ENCODE data around the gene ZDHHC4.
"Not testable (repeated sequence)": the region's sequence is repeated elsewhere in the genome, so short reads cannot be mapped to it uniquely, and the experiment has no call there.

The ZDHHC4 gene

GRCh38 chr7:6563936-6564770, 13.1 kb upstream of the ZDHHC4 start:
- no peak for DNase-seq

GRCh38 chr7:6565655-6566054, 11.6 kb upstream of the ZDHHC4 start:
- DNase-seq = no peak

- DNase-seq = no peak
These were observed 9.4 kb upstream of the ZDHHC4 start for GRCh38 chr7:6567886-6568285.

- no peak for DNase-seq
These were observed 6.0 kb upstream of the ZDHHC4 start for GRCh38 chr7:6571160-6571779.

GRCh38 chr7:6575281-6576023, 1.8 kb upstream of the ZDHHC4 start:
- no peak for DNase-seq

GRCh38 chr7:6576024-6576866, 1.0 kb upstream of the ZDHHC4 start:
- DNase-seq = no peak

- not testable (repeated sequence) for DNase-seq
These were observed 336 bp upstream of the ZDHHC4 start for GRCh38 chr7:6576867-6577368.

- no peak for DNase-seq
These were observed 1.1 kb downstream of the ZDHHC4 start for GRCh38 chr7:6578114-6579084.

- DNase-seq = no peak
These were observed 2.2 kb downstream of the ZDHHC4 start for GRCh38 chr7:6579446-6579845.

GRCh38 chr7:6585746-6586432, 8.6 kb downstream of the ZDHHC4 start:
- DNase-seq = not testable (repeated sequence)

- no peak for DNase-seq
These were observed 11.3 kb downstream of the ZDHHC4 start for GRCh38 chr7:6588566-6588965.

GRCh38 chr7:6589151-6589828, 12.0 kb downstream of the ZDHHC4 start:
- DNase-seq = no peak

- DNase-seq = peak; percentile 62
These were observed 12.8 kb downstream of the ZDHHC4 start, which contains the start of gene INTS15 for GRCh38 chr7:6589829-6590644. TSS of gene INTS15 (plus strand) at chr7:6590021. CDS start at chr7:6590284, 263 bp downstream.

- DNase-seq = no peak
These were observed 13.4 kb downstream of the ZDHHC4 start for GRCh38 chr7:6590645-6591110.

GRCh38 chr7:6600093-6600492, 22.8 kb downstream of the ZDHHC4 start:
- no peak for DNase-seq

GRCh38 chr7:6604458-6604857, 27.2 kb downstream of the ZDHHC4 start:
- no peak for DNase-seq

- no peak for DNase-seq
These were observed 29.8 kb downstream of the ZDHHC4 start for GRCh38 chr7:6606866-6607583.

GRCh38 chr7:6607651-6608051, 30.4 kb downstream of the ZDHHC4 start:
- no peak for DNase-seq
